Neutrophil (primary cell): ENCODE measurements around the gene ZNF536.
"Not testable (repeated sequence)": the region's sequence is repeated elsewhere in the genome, so short reads cannot be mapped to it uniquely, and the experiment has no call there.

ENCODE experiments used
- H3K27ac ChIP-seq: fragments of 200-600 bp; sonication (generic); 2 replicates; pipeline ENCODE4 v1.5.1; 2016; ENCODE audit warnings: mild to moderate bottlenecking, moderate library complexity
- H3K27me3 ChIP-seq: fragments of 200-600 bp; sonication (generic); 2 replicates; pipeline ENCODE4 v1.6.0; 2016; ENCODE audit warnings: mild to moderate bottlenecking
- H3K36me3 ChIP-seq: fragments of 200-600 bp; sonication (generic); 2 replicates; pipeline ENCODE4 v1.5.1; 2017
- H3K4me1 ChIP-seq, 2 experiments: fragments of 200-600 bp in 1 of 2; sonication (generic) in 1 of 2; 1 replicate in 1 of 2; 2 replicates in 1 of 2; pipeline versions ENCODE4 v1.5.1 to v1.6.1; 2013 to 2016; ENCODE audit warnings: low read depth in 1 of 2, low read length in 1 of 2, mild to moderate bottlenecking in 1 of 2, moderate library complexity in 1 of 2; ENCODE audit not compliant: control insufficient read depth in 1 of 2, insufficient read depth in 1 of 2
- H3K4me3 ChIP-seq, 2 experiments: fragments of 200-600 bp in 1 of 2; sonication (generic) in 1 of 2; 1 replicate in 1 of 2; 2 replicates in 1 of 2; pipeline ENCODE4 v1.5.1; 2013 to 2016; ENCODE audit warnings: low read depth in 1 of 2, low read length in 1 of 2, mild to moderate bottlenecking in 1 of 2, moderate library complexity in 1 of 2
- H3K9me3 ChIP-seq: fragments of 200-600 bp; sonication (generic); 2 replicates; pipeline ENCODE4 v1.5.1; 2016
- CTCF ChIP-seq: fragments of 200-600 bp; sonication (generic); IDR thresholded peaks from 2 replicates; pipeline ENCODE4 v1.5.1; 2016; ENCODE audit warnings: antibody characterized with exemption

The ZNF536 gene

DNA sequence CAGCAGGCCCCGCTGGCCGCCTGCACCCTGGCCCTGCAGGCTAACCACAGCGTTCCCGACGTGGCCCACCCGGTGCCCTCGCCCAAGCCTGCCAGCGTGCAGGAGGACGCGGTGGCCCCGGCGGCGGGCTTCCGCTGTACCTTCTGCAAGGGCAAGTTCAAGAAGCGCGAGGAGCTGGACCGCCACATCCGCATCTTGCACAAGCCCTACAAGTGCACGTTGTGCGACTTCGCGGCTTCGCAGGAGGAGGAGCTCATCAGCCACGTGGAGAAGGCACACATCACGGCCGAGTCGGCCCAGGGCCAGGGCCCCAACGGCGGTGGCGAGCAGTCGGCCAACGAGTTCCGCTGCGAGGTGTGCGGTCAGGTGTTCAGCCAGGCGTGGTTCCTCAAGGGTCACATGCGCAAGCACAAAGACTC, 72.1 kb downstream of the ZNF536 start:
- H3K4me1 ChIP-seq: no peaks in the 10 kb centered on the region
- TF ChIP-seq CTCF: no peak
- H3K9me3 ChIP-seq: no peaks in the 10 kb centered on the region
- no peak overlapping the region for H3K27ac ChIP-seq
- H3K36me3 ChIP-seq: no peaks in the 10 kb centered on the region
- peaks cover 10% of the 10 kb centered on the region for H3K27me3 ChIP-seq
- H3K4me3 ChIP-seq: no peak overlapping the region

- Histone ChIP-seq H3K9me3 (no peaks in the 10 kb centered on the region), H3K4me1 (no peaks in the 10 kb centered on the region), H3K36me3 (no peaks in the 10 kb centered on the region), H3K4me3 (no peak overlapping the region), H3K27me3 (peaks cover 12% of the 10 kb centered on the region), H3K27ac (no peak overlapping the region)
- TF ChIP-seq CTCF: no peak
These were observed 72.6 kb downstream of the ZNF536 start for GRCh38 chr19:30444686-30445232.

- TF ChIP-seq CTCF: no peak
- H3K27ac ChIP-seq: no peak overlapping the region
- H3K9me3 ChIP-seq: no peaks in the 10 kb centered on the region
- no peaks in the 10 kb centered on the region for H3K36me3 ChIP-seq
- H3K4me3 ChIP-seq: no peak overlapping the region
- H3K27me3 ChIP-seq: peaks cover 17% of the 10 kb centered on the region
- H3K4me1 ChIP-seq: no peaks in the 10 kb centered on the region
These were observed 73.2 kb downstream of the ZNF536 start for GRCh38 chr19:30445385-30445784.

- not testable (repeated sequence) for H3K27ac ChIP-seq, H3K4me3 ChIP-seq, H3K9me3 ChIP-seq, H3K36me3 ChIP-seq, H3K4me1 ChIP-seq
- peaks cover 22% of the 10 kb centered on the region for H3K27me3 ChIP-seq
These were observed 73.9 kb downstream of the ZNF536 start for GRCh38 chr19:30446120-30446519.

- TF ChIP-seq CTCF: no peak
- Histone ChIP-seq H3K4me3 (no peak overlapping the region), H3K9me3 (no peaks in the 10 kb centered on the region), H3K36me3 (no peaks in the 10 kb centered on the region), H3K27ac (no peak overlapping the region), H3K4me1 (no peaks in the 10 kb centered on the region), H3K27me3 (peaks cover 22% of the 10 kb centered on the region)
These were observed 74.8 kb downstream of the ZNF536 start for GRCh38 chr19:30446850-30447552.

- TF ChIP-seq CTCF: no peak
These were observed 75.3 kb downstream of the ZNF536 start for GRCh38 chr19:30447553-30447870.

More at GRCh38 chr19:30447553-30447870, 75.3 kb downstream of the ZNF536 start:
- H3K4me1 ChIP-seq: no peaks in the 10 kb centered on the region
- no peaks in the 10 kb centered on the region for H3K36me3 ChIP-seq
- H3K9me3 ChIP-seq: no peaks in the 10 kb centered on the region
- no peak overlapping the region for H3K4me3 ChIP-seq
- H3K27ac ChIP-seq: no peak overlapping the region
- peaks cover 22% of the 10 kb centered on the region for H3K27me3 ChIP-seq
